Stimulated activated CD8-positive, alpha-beta memory T cell treated with anti-CD3 and anti-CD28 coated beads, Interleukin-12 subunit alpha, Interleukin-12 subunit beta, amount 100 ng/mL, for 24 hours (primary cell): ENCODE measurements around the gene DDIT4L.
"Not testable (repeated sequence)": the region's sequence is repeated elsewhere in the genome, so short reads cannot be mapped to it uniquely, and the experiment has no call there.

Source experiments
- DNase-seq: peaks from one replicate; pipeline ENCODE4 v3.0.0-alpha.2; 2020; ENCODE audit errors: extremely low read depth

Gene DDIT4L, protein sequence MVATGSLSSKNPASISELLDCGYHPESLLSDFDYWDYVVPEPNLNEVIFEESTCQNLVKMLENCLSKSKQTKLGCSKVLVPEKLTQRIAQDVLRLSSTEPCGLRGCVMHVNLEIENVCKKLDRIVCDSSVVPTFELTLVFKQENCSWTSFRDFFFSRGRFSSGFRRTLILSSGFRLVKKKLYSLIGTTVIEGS

DNA sequence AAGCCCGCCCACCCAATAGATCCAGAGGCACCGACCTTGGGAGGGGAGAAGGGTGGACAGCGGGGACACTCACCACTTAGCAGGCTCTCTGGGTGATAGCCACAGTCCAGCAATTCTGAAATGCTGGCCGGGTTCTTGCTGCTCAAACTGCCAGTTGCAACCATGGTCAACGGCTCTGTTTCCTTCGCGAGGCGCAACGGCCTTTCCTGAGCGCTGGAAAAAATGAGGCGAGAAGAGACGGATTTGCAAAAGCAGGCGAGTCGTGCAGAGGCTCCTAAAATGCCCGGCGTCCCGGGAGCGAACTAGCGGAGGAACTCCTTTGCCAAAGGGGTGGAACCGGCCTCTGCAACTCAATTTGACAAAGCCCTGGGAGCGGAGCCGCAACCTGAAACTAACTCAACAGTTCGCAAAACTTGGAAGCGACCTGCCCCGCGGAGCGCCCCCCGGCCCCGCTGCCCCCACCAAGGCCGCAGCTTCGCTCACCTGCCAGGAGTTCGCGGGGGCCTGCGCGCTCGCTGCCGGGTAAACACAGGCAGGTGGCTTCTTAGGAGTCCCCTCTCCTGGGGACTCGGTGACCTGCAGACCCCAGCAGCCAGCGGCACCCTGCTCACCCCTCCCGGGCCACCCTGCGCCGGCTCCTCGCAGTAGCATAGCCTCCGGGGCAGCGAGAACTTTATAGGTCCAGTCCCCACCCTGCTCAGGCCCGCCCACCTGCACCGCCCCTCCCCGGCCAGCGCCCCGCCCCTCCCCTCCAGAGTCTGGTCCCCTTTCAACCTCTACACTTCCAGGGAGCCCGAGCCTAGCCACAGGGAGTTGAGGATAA is at the start of gene DDIT4L:
Gene DDIT4L, minus strand, starts transcription at position 649 of the 823 bp plus-strand sequence. Its CDS starts 485 bp downstream, at position 164.
- no peak for DNase-seq

DNA sequence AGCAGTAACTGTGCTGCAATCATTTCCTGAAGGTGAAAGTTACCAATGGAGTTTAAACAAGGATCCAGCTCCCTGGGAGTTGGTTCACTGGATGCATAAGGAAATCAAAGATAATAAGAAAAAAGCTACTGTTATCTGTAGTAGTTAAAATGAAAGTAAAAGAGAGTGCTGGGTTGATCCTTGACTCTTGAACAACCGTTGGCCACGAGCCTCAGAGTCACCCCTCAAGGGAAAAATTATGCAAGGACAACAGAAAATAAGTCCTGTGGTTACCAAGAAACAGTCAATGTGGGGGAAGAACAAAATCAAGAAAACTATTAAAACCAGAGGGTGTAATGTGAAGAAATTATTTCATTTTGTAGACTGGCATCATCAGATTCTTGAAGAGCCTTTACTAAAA is 49.7 kb upstream of the DDIT4L start:
- DNase-seq, result no peak

DNA sequence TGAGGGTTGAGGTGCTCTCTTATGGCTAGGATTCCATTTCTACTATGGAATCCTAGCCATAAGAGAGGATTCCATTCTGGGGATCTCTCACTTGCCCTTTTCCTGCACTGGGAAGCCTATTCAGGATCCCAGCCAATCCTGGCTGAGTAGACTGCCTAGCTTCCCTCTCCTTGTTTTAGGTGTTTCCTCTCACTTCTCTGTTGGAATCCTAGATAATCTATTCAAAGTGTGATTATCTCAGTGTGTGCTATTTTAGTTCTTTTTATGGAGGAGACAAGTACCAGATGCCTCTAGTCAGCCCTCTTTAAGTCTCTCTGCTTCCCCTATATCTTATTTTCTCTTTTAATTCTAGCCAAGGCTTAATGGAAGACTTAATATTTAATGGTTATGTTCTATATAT is 34.5 kb upstream of the DDIT4L start:
- no peak for DNase-seq

DNA sequence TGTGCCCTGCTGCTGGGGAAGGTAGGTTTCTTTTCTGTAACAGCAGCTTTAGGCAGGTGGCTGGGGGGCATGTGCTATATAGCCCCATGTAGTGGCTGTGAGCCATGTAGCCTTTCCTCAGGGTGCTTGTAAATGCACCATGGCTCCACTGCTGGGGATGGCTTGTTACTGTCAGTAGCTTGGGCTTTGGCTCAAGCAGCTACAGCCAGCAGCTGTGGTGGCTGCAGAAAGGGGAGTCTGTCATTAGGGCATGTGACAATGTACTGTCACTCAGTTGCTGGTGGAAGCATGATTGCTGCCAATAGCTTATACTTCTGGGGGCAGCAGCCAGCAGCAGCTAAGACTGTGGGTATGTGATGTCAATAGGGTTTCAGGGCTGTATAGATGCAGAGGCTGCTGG is 33.9 kb upstream of the DDIT4L start:
- DNase-seq, result no peak

DNA sequence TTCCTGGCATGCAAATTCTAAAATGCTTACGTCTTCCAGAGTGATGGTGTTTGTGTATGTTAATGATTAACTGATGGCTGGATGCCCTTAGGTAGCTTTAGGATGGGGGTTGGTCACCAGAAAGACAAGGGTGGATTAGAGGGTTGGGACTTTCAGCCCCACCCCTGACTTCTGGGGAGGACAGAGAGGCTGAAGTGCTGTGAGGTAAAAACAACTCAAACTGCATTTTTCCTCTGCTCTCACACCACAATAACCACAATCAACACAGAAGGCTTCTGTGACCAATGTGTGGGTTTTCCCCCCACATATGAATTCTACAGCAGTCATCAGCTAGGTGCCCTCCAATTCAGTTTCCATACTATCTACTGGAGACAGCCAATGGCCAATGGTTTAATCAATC is 18.7 kb upstream of the DDIT4L start:
- DNase-seq, result no peak

DNA sequence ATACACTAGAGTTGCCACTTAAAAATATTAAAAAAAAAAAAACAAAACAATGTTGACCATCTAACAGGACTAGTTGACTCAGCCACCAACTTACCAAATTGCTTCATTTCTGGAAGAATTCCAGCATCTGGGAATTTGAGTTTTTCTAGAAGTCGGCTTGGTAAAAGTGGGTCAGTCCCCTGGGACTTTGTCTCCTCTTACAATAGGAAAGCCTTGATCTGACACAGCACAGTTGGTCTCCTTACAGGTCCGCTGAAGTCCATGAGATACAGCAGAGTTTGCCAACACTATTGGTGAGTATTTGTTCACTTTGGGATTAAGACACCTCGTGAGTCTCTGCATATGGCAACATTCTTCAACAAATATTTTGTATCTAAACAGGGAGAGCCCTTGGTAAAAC is 18.2 kb upstream of the DDIT4L start:
- no peak for DNase-seq

DNA sequence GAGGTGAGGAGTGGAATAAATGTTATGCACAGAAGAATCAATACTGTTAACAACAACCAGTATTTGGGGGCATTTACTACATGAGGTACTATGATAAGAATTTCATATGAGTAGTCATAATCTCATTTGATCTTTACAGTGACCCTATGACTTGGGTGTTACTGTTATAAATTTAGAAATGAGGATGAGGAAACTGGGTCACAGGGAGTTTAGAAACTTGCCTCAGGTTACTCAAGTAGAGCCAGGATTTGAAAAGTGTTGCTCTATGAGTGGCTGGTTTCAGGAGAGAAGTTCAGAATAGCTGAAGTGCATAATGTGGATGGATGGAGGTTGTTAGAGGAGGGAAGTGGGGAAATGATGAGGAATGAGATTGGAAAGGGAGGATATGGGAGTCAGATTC is 16.6 kb upstream of the DDIT4L start:
- no peak for DNase-seq

DNA sequence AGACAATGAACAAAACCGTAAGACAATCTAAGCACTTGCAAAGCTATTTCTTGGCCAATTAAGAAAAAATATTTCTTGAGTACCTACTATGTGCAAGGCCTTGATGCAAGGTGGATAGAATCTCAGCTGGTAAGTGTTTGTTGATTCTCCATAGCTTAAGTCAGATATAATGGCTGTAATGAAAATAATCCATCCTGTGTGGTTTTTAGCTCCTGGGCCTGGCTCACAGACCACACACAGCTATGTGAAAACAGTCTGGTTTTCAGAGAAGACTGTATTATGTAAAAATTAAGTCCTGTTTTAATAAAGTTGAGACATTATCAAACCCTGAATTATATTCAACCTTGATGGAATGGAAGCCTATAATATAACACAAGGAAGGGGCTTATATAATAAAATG is 7.8 kb upstream of the DDIT4L start:
- DNase-seq, result no peak

DNA sequence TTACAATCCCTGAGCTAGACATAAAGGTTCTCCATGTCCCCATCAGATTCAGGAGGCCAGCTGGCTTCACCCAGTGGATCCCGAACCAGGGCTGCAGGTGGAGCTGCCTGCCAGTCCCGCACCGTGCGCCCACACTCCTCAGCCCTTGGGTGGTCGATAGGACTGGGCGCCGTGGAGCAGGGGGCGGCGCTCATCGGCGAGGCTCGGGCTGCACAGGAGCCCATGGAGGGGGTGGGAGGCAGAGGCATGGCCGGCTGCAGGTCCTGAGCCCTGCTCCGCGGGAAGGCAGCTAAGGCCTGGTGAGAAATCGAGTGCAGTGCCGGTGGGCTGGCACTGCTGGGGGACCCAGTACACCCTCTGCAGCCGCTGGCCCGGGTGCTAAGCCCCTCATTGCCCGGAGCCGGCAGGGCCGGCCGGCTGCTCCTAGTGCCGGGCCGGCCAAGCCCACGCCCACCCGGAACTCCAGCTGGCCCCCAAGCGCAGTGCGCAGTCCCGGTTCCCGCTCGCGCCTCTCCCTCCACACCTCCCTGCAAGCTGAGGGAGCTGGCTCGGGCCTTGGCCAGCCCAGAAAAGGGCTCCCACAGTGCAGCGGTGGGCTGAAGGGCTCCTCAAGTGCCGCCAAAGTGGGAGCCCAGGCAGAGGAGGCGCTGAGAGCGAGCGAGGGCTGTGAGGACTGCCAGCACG is 6.3 kb upstream of the DDIT4L start:
- DNase-seq, result not testable (repeated sequence)

DNA sequence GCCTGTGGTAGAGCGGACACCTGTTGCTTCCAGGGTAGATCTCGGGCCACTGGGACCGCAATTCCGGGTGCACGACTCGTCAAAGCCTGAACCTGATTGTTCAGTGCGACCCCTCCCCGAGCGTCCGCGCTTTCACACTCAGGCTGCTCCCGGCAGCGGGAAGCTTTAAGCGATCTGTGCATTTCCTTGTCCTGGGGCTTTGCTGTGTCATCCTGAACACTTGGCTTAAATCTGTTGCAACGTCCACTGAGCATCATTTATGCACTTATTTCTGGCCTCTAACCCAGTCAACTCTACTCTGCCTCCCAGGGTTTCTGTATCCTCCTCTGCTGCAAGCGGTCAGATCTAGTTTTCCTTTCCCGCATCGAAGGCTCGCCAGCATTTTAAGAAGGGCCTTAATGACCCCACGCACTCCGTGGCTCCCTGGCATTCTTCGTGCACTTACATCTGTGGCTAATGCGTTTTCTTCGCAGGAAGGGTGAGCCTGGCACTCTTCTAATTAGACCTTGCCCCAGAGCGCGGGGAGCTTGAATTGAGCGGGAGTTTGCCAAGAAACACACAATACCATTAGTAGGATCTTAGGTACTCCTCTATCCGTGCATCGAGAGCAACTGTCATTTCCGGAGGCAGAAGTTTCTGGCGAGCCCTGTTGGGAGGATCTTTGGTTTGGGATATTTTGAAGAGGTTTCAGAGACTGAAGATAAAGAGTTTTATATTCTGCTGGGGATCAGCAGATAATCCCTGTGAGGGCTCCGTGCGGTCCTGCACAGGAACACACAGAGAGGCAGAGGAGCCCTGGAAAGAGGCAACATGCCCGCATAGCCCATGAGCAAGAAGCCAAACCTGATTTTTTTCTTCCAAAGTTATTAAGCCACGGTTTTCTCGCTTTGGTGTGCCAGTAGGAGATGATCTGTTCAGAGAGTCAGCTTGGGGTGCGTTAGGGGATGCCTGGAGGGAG is 654 bp upstream of the DDIT4L start:
- no peak for DNase-seq

DNA sequence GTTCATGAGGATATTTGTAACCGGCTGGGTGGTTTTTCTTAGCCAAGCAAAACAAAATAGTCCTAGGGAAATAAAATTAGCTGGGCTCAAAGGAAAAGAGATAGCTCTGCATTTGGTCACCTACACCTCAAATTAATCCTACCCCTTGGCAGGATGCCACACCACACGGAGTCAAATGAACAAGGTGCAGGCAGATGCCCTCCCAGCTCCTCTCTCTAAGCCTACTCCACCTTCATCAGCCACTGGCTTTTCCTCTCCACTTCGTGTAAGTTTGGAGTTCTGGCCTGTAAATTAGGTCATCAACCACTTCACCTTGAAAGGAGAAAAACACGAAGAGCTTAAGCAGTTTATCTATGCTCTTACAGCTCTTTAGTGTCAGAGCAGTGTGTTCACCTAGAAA is 1.4 kb downstream of the DDIT4L start:
- no peak for DNase-seq

DNA sequence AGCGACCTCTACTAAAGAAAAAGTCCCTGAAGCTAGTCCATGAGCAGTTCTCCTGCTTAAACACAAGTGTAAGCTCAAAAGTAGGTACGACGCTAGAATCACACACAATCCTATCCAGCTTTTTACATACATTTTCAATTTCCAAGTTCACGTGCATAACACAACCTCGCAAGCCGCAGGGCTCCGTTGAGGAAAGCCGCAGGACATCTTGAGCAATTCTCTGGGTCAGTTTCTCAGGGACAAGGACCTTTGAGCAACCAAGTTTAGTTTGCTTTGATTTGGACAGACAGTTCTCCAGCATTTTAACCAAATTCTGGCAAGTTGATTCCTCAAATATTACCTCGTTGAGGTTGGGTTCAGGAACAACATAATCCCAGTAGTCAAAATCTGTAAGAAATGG is 2.5 kb downstream of the DDIT4L start:
- DNase-seq, result no peak

DNA sequence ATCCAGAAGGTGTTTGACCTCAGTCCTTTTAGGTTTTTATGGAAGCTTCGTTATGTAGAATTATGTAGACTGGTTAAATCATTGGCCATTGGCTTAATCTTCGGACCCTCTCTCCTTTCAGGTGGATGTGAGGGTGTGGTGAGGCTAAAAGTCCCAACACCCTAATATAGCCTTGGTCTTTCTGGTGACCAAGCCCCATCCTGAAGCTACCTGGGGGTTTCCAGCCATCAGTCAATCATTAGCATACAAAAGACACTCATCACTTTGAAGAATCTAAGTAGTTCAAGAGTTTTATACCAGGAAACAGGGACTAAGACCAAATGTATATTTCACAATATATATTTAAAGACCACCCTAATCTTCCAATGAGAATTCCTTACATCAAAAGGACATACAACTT is 5.5 kb downstream of the DDIT4L start:
- no peak for DNase-seq

DNA sequence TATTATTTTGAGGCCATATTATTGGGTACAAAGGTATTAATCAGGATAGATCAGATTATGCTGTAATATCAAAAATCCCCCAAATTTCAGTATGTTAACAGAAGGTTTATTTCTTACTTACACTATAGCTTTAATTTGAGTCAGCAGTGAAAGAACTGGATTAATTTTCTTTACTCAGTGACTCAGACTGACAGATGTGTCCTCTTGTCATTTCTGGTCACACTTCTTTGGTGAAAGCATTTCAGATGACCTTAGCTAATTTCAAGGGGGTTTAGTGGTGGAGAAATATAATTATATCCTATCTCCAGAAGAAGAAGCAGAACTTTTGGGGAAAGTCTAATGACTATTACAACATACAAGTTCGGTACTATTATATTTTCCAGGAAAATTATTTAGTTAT is 12.4 kb downstream of the DDIT4L start:
- no peak for DNase-seq

DNA sequence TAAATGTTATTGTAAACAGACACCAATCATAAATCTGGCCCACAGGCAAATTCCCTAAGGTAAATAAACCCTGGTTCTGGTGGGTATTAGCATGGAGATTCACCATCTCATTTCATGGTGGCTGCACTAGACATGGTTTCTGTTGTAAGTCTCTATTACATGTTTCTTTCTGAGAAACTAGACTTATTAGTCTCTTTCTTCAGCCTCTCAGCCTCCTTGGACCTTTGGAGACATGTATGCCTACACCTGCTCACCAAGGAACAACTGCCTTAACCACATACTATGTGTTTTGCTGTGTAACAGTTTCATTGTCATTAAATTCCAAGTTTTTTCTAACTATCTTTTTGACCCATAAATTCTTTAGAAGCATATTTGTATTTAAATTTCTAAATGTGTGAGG is 13.1 kb downstream of the DDIT4L start:
- no peak for DNase-seq

DNA sequence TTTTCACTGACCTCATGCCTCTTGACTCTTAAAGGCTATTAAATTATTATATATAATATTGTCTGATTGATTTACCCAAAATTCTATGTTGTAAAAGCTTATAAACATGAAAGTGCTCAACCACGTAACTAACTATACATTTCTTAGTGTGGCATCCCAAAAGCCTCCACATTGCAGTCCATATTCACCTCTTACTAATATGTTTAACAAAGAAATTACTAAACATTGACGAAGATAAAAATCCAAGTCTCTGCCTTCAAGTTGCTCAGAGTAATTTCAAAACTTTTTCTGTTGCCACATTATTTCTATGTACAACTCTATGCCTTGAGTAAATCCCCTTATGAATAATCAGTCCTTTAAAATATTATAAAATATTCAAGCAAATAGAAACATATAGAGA is 14.4 kb downstream of the DDIT4L start:
- no peak for DNase-seq

DNA sequence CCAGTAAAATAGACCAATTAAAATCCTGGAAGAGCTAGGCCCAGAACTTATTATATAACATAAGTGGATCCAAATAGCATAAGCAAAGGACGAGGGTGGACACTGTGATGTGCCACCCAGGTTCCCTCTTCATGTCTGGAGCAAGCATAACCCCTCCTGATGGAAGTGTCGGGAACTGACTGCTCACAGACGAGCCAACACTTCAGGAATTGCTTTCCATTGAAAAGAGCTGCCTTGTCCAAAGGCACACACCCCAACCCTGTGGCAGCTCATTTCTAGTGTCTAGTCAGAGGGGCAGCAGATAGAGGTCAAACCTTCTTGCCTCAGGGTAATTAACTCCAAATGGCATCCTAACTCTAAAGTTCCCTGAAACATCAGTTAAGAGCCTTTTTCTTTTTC is 15.3 kb downstream of the DDIT4L start:
- DNase-seq, result no peak

DNA sequence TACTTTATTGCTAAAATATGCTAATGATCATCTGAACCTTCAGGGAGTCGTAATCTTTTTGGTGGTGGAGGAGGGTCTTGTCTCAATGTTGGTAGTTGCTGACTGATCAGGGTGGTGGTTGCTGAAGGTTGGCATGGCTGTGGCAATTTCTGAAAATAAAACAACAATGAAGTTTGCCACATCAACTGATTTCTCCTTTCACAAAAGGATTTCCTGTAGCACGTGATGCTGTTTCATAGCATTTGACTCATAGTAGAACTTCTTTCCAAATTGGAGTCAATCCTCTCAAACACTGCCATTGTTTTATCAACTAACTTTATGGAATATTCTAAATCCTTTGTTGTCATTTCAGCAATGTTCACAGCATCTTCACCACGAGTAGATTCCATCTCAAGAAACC is 19.3 kb downstream of the DDIT4L start:
- DNase-seq, result no peak

DNA sequence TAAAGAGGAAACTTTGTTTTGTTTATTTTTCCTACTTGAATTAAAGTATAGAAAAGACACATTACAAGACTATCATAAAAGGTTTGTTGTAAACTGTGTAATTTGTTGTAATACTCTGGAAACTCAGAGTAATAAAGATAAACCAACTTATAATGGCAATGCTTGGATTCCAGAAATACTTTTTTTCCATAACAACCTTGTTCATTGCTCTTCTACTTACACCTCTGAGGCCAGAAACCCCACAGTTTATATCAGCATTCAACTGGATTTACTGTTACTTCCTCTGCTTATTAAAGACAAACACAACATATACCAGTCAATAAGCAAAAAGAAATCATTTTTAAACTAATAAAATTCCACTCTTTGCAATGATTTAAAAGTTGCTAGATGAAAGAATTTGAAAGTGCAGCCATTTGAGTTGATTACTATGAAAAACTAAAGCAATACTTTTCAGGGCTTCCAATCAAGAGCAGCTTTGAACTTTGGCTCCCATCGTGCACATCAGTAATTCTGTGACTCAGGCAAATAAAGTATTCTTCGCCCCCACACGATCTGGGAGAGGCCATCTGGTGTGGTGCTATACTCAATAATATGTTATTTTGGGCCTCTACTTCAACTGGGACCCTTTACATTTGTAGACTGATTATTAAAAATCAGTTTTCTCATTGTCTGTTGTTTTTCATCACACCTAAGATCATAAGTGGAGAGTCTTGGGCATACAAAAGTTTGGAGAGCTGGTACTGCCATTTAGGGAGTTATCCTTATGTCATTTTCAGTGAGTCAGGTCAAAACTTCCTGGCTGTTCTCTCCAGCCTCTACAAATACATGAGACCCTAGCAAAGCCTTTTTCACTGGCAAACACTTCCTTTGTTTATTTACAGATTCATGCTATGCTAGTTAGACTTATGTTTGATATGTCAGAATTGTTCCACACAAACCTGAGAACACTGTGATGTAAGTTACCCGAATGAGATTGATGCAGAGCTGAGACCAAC is 20.5 kb downstream of the DDIT4L start:
- DNase-seq, result no peak

DNA sequence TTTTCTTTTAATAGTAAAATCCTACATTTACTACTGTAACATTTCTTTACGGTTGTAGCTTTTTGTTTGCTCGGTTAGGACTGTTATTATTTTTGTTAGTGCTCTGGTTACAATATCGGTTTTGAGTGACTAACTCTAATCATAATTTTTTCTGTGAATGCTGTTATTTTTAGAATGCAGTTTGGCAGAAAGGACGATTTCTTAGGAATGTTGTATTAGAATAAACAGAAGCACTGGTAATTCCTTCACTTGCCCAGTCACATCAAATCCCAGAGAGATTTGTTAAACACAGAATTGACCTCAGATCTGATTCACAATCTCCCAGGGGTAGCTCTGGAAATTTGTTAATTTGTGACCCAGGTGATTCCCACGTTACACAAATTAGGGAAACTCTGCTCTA is 21.7 kb downstream of the DDIT4L start:
- DNase-seq, result no peak
